Stimulated activated CD8-positive, alpha-beta memory T cell treated with anti-CD3 and anti-CD28 coated beads, Interleukin-4, amount 100 ng/mL, for 48 hours (primary cell): ENCODE data around the gene EFCAB6.

Source experiments
- DNase-seq: peaks from one replicate; pipeline ENCODE4 v3.0.0-alpha.2; 2020

The EFCAB6 gene, protein sequence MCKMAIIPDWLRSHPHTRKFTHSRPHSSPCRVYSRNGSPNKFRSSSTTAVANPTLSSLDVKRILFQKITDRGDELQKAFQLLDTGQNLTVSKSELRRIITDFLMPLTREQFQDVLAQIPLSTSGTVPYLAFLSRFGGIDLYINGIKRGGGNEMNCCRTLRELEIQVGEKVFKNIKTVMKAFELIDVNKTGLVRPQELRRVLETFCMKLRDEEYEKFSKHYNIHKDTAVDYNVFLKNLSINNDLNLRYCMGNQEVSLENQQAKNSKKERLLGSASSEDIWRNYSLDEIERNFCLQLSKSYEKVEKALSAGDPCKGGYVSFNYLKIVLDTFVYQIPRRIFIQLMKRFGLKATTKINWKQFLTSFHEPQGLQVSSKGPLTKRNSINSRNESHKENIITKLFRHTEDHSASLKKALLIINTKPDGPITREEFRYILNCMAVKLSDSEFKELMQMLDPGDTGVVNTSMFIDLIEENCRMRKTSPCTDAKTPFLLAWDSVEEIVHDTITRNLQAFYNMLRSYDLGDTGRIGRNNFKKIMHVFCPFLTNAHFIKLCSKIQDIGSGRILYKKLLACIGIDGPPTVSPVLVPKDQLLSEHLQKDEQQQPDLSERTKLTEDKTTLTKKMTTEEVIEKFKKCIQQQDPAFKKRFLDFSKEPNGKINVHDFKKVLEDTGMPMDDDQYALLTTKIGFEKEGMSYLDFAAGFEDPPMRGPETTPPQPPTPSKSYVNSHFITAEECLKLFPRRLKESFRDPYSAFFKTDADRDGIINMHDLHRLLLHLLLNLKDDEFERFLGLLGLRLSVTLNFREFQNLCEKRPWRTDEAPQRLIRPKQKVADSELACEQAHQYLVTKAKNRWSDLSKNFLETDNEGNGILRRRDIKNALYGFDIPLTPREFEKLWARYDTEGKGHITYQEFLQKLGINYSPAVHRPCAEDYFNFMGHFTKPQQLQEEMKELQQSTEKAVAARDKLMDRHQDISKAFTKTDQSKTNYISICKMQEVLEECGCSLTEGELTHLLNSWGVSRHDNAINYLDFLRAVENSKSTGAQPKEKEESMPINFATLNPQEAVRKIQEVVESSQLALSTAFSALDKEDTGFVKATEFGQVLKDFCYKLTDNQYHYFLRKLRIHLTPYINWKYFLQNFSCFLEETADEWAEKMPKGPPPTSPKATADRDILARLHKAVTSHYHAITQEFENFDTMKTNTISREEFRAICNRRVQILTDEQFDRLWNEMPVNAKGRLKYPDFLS (N-terminal part only)

DNA sequence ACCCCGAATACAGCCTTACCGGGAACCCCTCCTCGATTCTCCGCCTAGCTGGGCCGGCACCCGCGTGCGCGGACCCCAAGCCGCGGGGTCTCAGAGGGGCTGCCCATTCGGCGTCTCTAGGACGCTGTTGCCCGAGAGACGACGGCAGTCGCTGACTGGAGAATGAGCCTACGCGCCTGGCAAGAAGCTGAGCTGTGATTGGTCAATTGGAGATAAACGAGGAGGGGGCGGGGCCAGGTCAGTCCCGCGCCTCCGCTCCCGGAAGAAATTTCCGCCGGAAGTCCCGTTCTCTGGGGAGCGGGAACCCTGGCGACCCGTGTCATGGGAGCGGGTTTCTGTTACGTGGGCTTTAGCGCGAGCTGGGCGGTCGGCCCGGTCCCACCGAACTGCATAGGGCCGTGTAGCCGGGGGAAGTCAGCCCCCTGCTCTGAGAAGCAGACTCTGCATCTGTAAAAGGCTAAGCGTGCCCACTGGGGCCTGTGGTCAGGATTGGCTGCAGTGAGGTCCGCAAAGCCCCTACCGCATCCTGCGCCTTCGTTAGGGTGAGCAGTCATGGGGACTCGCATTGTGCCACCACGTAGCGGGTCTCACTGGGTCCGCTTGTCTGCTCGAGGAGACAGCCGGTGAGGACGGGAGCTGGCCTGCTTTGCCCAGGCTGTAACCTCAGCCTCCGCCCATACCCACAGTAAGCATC lies at the start of gene EFCAB6:
EFCAB6 (minus strand) TSS at position 157 of the 694 bp plus-strand sequence. CDS start 29,987 bp downstream, outside the sequence.
- peak; percentile 94 for DNase-seq

DNA sequence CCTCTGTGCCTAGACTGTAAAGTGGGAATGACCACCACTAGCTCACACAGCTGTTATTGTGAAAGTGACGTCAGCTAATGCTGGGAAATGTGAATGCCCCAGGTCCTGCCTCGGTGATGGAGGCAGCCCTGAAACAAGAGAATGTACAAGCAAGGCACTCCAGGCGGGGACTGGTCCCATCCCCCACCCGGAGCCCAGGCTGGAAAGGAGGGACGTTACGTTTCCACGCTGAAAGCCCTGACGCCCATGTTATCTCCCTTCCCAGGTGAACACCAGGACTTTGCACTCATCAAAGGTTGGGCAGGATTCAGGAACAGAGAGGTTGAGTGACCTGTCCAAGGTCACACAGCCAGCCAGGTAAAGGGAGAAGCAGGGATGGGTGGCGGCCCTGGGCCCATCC lies 49.4 kb upstream of the EFCAB6 start:
- DNase-seq = no peak

DNA sequence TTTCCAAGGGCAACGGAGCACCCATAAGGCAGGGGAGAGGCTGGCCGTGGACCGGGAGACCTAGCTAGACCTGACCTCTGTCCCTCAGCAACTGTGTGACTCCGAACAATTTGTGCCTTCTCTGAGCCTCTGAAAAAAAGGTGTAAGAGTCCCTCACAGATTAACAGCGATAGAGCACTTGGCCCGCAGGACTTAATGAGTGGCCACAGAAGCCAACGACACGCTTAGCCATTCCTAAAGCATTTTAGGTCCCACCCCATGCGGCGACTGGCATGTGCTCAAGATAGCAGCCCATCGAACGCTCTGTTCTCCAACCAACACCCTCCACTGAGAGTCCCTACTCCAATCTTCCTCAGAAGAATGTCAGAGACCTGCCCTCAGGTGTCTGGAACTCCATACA lies 48.7 kb upstream of the EFCAB6 start:
- no peak for DNase-seq

DNA sequence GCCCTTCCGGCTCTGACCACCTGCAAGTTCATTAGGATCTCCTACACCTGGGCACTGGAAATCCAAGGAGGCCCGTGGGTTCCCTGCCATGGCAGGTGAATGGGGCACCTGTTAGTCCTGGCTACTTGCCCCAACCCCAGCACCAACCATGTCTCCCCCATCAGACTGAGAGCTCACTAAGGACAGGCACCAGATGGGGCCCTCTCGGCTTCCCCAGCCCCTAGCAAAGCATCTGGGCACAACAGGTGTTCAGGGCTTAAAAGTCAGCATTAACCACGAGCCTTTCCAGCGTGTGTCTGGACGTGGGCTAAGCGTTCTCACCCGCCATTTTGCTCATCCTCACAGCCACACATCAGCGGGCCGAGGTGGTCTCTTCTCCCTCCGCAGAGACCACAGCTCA lies 48.0 kb upstream of the EFCAB6 start:
- DNase-seq = no peak

DNA sequence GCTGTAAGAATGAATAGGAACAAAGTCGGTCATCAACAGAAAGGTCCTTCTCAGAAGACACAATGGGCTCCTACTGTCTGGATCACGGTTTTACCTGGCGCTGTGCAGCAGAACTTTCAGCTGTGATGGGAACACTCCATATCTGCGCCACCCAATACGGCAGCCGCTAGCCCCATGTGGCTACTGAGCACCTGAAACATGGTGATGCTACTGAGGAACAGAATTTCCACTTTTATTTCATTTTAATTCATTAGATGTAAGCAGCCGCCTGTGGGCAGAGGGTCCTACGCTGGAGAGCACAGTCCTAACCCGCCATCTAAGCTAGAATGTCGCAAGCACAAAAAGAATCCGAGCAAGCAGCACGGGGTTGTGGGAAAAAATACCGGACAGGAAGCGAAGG lies 47.5 kb upstream of the EFCAB6 start:
- no peak for DNase-seq

DNA sequence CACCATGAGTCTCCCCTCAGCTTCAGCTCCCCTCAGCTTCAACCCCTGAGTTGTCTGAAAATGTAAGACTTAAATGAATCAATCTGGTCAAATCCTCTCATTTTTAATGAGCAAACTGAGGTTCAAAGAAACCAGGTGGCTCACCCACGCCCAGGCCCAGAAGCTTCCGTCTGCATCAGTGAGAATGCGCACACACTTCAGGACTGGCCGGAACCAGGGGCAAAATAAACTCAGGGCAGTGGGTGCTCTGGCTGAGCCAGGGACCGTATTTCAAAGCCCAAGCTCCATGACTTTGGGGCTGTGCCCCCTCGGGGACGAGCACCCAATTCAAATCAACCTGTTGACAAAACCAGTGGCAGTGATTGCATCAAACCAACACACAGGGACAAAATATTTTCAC lies 47.1 kb upstream of the EFCAB6 start:
- no peak for DNase-seq

DNA sequence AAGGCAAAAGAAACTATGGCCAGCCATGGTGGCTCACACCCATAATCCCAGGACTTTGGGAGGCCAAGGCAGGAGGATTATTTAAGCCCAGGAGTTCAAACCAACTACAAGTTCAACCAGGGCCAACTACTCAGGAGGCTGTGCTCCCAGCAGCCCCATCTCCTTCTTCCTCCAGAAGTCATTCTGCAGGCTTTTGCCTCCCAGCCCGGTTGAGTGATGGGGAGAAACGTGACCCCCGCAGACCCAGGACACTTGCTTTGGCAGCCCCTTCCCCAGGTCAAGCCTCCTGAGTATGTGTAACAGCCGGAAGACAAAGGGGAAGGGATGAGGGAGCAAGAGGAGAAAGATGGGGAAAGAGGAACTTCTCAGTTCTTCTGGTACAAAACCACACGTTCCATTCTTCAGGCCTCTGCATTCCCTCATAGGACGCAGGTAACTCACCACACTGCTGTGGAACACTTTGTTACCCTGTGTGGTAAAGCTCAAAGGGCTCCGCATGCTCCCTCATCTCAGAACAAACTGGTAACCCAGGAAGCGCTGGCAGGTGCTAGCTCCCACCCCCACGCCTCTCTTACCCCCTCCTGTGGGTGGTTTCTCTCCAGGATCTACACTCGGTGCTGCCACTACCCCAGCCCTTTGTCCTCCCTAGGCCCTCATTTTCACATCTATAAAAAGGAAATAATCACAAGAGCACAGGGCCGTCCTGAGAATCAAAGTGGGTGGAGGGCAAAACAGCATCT lies 46.2 kb upstream of the EFCAB6 start:
- DNase-seq = no peak

DNA sequence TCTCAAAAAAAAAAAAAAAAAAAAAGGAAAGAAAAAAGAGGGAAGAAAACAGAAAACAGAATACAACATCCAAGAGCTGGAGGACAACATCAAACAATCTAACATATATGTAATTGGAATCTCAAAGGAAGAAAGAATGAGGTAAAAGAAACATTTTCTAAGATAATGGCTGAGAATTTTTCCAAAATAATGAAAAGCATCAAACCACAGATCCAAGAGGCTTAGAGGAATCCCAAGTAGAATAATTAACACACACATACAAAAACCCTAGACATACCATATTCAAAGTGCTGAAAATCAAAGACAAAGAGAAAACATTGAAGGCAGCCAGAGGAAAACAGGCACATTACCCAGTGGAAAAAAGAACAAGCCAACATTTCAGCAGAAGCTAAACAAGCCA lies 45.3 kb upstream of the EFCAB6 start:
- no peak for DNase-seq

DNA sequence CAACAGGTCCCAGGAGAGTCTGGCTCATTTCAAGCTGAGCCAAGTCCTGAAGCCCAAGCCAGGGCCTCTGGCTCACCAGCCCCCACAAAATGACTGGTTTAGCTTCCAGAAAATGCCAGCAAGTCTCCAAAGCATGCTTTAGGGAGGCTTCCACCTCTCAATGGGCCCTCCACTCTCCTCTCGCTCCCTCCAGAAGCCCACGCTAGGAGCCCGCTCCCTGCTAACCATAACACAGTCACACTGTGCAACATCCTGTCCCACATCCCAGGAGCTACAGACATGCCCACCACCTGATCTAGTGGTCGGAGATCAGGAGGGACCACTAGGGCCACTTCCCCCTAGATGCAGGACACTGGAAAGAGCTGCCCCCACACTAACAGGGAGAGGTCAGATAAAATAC lies 43.3 kb upstream of the EFCAB6 start:
- no peak for DNase-seq

DNA sequence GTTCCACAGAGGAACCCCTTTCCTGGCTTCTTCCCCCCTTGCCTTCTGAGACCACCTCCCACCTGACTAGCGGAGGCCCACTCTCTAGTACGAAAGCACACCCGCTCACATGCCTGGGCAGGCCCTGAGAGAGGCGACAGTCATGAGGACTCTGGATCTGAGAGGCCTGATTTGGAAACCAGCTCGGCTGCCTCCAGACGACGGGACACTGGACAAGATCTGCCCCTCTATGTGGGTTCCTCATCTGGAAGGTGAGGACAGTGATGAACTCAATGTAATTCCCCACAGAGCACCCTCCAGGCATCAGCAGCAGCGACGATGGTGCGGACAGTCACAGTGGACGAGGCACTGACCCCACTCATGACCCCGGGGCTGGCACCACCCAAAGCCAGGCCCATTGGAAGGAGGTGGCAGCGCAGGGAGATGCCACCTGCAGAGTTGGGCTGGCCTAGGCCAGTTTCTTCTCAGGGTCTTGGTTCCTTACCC lies 42.7 kb upstream of the EFCAB6 start:
- DNase-seq = no peak

DNA sequence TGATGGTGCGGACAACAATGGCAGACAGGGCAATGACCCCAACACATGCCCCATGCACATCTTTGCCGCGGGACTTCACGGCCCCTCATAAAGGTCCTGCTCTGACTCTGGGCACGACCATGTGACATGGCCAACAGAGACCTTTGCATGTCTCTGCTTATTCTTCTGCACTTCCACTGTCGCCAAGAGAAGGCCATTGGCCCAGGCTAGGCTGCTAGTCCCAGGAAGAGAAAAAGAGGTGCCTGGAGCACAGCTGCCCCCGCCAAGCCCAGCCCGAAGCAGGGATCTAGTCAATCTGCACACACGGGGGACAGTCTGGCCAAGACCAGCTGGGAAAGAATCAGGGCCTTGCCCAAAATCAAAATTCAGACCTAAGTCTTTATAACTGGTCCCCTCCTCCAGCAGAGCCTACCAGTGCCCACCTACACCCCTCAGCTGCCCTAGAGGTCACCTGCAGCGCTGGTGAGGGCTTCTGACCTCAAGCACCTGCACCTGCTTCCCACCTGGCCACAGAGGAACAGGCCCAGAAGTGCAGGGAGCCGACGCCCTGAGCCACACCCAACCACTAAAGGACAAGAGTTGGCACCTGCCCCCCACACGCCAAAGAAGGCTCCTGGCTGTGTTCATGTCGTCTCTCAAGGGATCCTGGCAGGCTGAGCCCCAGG lies 42.1 kb upstream of the EFCAB6 start:
- DNase-seq = no peak

DNA sequence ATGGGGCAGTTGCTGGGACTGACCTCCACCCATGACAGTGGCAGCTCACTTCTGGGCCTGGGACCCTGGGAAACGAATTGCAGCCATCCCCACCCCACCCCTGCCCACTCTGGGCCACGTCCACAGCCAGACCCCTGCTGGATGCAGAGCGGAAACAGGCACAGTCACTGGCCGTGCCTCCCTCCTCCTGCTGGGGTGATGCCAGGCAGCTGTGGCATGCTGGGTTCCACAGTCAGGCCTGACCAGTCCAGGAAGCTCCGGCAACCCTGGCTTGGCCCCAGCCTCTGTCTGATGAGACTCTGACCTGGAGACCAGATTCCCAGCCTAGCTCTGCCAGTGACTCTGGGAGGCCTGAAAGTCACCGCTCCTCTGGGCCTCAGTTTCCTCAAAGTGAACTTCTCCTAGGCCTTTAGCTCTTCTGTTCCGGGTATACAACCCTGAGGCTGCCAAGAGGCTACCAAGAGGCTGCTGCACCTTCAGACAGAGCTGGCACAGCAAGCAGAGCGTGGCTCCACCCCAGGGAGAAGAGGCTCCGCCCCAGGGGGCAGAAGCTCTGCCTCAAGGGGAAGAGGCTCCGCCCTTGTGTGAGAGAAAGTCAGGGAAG lies 41.3 kb upstream of the EFCAB6 start:
- DNase-seq = no peak

DNA sequence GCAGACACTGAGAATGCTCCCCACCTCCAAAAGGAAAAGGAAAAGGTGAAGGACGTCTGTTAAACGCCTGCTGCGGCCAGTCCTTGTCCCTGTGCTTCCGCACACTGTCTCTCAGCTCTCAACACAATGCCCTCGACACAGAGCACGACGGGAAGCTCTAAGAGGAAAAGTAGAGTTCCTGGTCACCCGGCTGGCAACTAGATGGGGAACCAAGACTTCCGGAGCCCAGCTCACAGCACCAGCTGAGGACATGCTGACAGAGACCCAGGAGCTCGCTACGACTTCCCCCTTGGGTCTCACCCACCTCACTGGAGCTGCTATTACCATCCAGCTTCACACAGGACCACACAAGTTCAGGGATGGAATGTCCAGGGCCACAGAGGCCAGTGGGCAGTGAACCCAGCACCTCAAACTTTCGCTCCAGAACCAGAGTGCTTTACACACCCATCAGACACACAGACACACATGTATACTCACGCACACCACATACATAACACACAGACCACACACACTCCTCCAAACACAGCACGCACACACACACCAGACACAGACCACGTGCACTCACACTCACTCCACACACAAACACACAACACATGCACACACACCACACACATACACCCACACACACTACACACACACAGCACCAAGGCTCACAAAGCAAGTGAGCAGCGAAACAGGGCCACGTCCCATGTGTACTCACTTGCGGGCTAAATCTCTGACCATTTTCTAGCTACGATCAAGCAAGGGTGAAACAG lies 40.6 kb upstream of the EFCAB6 start:
- DNase-seq = no peak

DNA sequence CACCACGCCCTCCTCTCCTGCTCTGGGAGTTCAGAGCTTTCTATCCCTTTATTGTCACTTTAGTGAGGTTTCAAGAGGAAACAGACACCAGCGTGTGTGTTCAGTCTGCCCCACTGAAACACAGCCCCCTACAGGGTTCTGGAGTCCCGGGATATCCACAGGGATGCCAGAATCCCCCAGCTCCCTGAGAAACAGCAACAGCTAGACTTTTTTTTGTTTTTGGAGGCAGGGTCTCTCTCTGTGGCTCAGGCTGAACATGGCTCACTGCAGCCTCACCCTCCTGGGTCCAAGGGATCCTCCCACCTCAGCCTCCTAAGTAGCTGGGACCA lies 39.8 kb upstream of the EFCAB6 start:
- no peak for DNase-seq

DNA sequence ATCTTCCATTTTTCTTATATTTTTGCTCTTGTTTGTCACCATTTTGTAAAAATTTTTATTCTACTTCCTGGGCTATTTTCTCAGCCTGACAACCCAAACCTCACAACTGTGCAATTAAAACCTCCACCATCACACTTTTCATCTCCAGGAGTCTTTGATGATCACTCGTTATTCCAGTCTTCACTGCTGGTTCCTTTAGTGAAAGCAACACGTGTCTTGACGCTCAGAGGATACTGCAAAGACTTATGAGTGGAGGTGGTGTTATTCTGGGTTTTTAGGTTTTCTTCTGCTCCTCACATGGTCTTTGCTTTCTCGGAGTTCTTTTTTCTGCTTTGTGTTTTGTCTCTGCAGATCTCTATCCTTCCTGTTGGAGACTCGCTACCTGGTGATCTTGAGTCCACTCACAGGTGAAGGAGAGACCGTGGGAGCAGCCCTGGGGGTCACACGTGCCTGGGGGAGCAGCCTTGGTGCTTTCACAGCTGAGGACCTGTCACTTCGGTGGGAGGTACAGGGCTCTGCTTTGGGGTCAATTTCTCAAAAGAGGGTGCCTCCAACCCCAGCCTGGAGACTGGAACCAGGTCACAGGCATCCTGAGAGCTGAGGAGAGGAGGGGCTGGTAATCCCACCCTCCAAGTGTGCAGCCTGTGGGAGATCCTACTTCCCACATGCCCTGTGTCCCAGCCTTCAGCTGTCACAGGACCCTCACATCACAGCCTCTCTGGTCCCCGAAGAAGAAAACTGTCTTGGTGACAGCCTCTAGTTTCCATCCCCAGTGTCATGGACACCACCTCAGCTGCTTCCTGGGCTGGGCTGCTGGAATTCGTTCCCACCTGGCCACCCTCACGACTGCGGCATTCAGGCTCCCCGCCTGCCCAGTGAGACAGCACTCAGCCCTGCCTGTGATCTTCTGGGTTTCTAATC lies 39.2 kb upstream of the EFCAB6 start:
- no peak for DNase-seq

DNA sequence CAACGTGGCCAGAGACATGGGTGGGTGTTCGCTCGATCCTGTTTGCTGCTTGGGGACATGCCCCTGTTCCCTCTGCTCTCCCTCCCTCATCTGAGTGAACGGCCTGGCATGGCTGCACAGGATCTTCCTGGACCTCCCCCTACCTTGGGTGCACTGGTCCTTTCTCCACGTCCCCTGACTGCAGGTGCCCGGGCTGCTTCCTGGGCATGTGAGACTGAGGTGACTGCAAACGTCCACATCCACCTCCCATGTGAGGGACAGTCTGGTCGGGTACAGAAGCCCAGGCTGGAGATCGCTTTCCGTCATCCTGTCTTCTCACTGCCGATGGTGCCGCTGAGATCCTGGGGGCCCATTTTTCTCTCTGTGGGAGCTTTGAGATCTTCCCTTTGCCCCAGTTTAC lies 38.4 kb upstream of the EFCAB6 start:
- no peak for DNase-seq

DNA sequence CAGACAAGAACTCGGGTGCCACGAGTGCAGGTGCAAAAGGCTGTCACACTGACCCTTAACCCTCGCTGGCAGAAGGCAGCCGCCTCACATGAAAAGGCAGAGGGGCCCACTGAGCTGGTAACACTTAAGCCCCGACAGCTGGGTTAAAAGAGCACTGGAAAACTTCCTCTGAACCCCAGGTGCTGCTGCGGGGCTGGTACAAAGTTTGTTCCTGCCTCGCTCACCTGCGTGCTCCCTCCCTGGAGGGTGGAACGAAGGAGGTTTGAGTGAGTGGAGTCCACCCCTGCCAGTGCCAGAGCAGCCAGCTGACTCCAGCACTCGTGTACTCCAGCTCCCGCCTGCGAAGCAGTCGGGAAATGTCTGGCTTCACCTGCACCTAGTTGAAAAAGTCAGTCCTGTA lies 37.6 kb upstream of the EFCAB6 start:
- no peak for DNase-seq

DNA sequence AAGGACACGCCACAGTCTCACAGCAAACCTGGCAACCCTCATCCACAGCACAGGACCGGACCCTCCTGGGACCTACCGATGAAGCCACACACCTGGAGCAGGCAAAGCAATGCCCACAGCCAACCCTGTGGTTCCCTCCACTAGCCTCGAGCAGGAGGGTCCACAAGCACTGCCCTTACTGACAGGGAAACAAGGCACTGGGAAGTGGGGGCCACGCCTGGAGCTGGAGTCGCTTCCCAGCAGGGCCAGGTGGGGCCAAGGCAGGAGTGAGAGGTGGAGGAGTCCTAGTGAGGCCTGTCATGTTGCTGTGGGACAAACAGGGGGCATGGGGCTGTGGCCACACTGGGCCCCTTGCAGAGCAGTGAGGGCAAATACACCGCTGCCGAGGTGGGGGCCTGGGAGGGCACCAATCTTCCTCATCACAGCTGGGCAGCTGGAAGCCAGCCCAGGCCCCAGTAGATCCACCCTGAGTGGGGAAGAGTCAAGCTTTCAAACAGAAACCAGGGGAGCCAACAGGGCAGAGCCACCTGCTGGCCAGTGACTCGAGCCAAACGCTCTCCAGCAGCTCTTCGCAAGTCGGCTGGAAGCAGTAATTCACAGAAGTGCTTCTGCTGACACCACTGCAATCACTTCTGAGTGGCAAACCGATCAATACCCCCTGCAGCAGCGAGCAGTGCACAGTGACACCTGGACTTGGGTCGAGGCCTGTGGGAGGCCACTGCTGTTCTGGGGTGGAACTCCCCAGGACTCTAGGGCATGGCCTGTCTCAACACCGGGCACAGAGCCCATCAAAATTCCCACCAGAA lies 36.5 kb upstream of the EFCAB6 start:
- DNase-seq = no peak
